Stimulated activated CD8-positive, alpha-beta memory T cell treated with anti-CD3 and anti-CD28 coated beads, Interleukin-15, amount 100 ng/mL, for 4 hours (primary cell): ENCODE data around the gene IFT25.
"Not testable (repeated sequence)": the region's sequence is repeated elsewhere in the genome, so short reads cannot be mapped to it uniquely, and the experiment has no call there.

ENCODE experiments used
- DNase-seq, 2 donors: peaks; one replicate each; pipeline ENCODE4 v3.0.0-alpha.2; 2020; ENCODE audit warnings: low read depth in 2 of 2

The IFT25 gene

GRCh38 chr1:53945433-53946251 is at the start of gene IFT25:
Gene IFT25, minus strand, starts transcription at chr1:53945699. Its CDS starts 5,617 bp downstream, at chr1:53940082.
- peak; percentile 96 to 97 for DNase-seq

DNA sequence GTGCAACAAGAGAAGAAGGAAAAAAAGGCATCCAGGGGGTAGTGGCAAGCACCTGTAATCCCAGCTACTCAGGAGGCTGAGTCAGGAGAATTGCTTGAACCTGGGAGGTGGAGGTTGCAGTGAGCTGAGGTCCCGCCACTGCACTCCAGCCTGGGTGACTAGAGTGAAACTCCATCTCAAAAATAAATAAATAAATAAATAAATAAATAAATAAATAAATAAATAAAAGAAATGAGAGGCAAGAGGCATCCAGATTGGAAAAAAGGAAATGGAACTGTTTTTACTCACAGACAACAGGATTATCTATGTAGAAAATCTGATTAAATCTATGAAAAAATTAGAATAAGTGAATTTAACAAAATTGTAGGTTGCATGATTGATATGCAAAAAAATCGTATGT is 49.0 kb upstream of the IFT25 start:
- DNase-seq: not testable (repeated sequence)

GRCh38 chr1:53992085-53992874 is 46.8 kb upstream of the IFT25 start:
- no peak for DNase-seq

GRCh38 chr1:53987880-53988279 is 42.4 kb upstream of the IFT25 start:
- DNase-seq: no peak

- DNase-seq: no peak
Observed at GRCh38 chr1:53986458-53986857, 41.0 kb upstream of the IFT25 start.

GRCh38 chr1:53984726-53985125 is 39.2 kb upstream of the IFT25 start:
- DNase-seq: no peak

DNA sequence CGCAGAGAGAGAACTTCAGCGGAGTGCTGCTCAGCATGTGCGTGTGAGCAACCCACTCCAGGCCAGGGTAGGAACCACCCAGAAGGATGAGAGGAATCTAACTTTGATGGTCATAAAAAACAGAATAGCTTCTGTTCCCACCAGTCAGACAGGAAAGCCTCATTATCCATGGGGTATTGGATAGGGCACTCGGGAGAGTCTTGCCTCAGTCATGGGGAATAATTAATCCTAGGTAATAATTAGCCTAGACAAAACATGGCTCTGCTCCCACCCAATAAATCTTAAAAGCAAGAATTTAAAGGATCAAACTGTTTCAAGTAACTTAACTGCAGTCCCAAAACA is 37.2 kb upstream of the IFT25 start:
- DNase-seq: no peak

GRCh38 chr1:53982034-53982762 is 36.7 kb upstream of the IFT25 start:
- DNase-seq: no peak

DNA sequence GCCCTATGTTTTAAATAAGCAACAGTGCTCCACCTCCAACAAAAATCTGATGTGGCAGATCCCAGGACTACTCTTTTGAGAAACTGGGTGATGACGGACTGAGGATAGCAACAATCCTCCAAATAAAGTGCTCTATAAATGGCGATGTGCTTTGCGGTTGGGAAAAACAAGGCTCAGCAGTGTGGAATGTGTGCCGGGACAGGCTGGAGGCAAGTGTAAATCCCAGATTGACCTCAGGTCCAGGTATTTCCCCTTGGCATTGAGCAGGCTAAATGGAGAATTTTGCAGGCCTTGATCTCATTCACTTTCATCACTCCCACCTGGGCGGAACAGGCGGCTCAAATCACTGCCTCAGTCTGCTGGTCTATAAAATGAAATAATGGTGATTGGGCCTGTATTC is 35.7 kb upstream of the IFT25 start:
- no peak for DNase-seq

- no peak for DNase-seq
Observed at GRCh38 chr1:53979712-53980450, 34.4 kb upstream of the IFT25 start.

GRCh38 chr1:53975861-53976260 is 30.4 kb upstream of the IFT25 start:
- no peak for DNase-seq

DNA sequence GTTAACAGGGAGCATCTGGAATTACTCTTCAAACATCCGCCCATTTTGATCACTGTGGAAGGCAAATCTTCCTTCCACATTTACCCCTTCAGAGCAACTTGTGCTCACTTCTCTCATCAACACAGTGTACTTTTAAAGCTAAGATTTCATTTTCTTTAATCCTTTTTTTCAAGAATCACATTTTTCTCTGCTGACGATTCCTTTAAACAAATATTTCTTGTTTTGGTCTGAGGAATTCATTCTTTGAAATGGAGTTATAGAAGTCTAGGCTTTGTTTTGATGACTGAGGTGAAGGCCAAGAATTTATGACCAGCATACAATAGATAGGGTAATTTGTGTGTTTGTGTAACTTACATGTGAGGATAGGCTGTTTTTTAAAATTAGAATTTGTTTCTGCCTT is 26.2 kb upstream of the IFT25 start:
- no peak for DNase-seq

DNA sequence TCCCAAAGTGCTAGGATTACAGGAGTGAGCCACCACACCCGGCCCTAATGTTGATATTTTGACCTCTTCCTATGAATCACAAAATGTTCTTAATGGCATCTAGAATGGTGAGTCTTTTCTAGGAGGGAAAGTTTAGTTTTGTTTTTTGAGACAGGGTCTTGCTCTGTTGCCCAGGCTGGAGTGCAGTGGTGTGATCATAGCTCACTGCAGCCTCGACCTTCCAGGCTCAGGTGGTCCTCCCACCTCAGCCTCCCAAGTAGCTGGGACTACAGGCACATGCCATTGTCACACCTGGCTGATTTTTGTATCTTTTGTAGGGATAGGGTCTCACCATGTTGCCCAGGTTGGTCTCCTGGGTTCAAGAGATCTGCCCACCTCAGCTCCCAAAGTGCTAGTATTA is 23.8 kb upstream of the IFT25 start:
- DNase-seq: not testable (repeated sequence)

- DNase-seq: no peak
Observed at GRCh38 chr1:53968125-53968513, 22.6 kb upstream of the IFT25 start.

- DNase-seq: no peak
Observed at GRCh38 chr1:53967409-53968124, 22.1 kb upstream of the IFT25 start.

DNA sequence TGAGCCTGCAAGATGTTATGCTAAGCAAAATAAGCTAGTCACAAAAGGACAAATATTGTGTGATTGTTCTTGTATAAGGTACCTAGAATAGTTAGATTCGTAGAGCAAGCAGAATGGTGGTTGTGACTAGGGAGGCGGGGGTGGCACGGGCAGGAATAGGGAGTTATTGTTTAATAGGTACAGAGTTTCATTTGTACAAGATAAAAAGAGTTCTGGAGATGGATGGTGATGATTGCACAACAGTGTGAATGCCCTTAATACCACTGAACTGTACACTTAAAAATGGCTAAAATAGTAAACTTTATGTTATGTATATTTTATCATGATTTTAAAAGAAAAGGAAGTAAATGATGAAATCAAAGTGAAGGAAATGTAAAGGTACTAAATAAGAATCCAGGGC is 21.3 kb upstream of the IFT25 start:
- no peak for DNase-seq

DNA sequence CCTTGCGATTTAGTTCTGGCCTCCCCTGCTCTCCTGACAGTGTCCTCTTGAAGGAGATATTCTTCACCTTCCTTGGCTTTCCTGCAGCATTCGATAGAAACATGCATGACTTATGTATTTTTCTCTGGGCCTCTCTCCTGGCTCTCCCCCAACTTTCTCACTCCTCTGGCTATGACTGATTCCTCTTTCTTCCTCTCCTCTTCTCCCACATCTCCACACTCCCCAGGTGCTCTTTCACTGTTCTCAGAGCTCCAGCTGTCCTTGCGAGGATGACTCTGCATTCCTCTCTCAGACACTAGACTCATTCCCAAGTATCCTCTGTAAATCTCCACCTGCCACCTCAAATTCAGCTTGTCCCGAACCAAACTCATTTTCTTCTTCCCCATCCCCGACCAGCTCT is 18.6 kb upstream of the IFT25 start:
- DNase-seq: no peak

GRCh38 chr1:53963460-53963859 is 18.0 kb upstream of the IFT25 start:
- DNase-seq: no peak

- DNase-seq: no peak
Observed at GRCh38 chr1:53962395-53962794, 16.9 kb upstream of the IFT25 start.

DNA sequence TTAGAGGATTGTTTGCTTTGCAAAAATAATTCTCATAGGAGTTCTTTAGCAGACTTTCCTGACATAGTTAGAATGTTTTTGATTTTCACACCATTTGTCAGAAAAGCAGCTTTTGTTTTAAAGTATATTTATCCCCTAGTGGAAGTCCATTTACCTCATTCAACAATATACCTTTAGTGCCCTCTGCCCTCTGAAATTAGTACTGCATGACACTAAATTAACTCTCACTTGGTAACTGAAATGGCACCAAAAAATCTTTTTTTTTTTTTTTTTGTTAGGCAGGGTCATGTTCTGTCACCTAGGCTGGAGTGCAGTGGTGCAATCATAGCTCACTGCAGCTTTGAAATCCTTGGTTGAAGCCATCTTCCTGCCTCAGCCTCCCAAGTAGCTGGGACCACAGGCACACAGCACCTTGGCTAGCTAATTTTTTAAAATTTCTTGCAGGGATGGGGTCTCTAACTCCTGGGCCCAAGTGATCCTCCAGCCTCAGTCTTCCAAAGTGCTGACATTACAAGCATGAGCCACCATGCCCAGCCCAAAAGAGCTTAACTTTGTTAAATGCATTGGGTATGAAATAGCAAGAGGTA is 14.3 kb upstream of the IFT25 start:
- DNase-seq: no peak
